LNCAP (cell line): ENCODE results near the gene COX17.

Source experiments
- CTCF ChIP-seq: fragments of 450-650 bp; IDR thresholded peaks from 2 replicates; pipeline ENCODE4 v1.5.1; 2017; ENCODE audit warnings: mild to moderate bottlenecking

Gene COX17

GRCh38 chr3:119702530-119703527, 25.6 kb upstream of the COX17 start, which contains the start of gene CFAP91:
Gene CFAP91 (plus strand): TSS chr3:119703022. CDS start chr3:119703099, 77 bp downstream.
- no peak for TF ChIP-seq CTCF

GRCh38 chr3:119700920-119701734, 23.9 kb upstream of the COX17 start:
- no peak for TF ChIP-seq CTCF

- TF ChIP-seq CTCF = no peak
These were observed 23.2 kb upstream of the COX17 start for GRCh38 chr3:119700269-119700919.

- no peak for TF ChIP-seq CTCF
These were observed 20.2 kb upstream of the COX17 start for GRCh38 chr3:119697394-119697793.

- no peak for TF ChIP-seq CTCF
These were observed 18.3 kb upstream of the COX17 start for GRCh38 chr3:119695480-119695879.

GRCh38 chr3:119690043-119690656, 12.9 kb upstream of the COX17 start:
- TF ChIP-seq CTCF = peak; percentile 73

GRCh38 chr3:119683421-119683820, 6.2 kb upstream of the COX17 start:
- no peak for TF ChIP-seq CTCF
